Measurements from ENCODE around the gene TMIGD3. TPM values are rescaled to one million over a fixed set of nuclear protein-coding genes. Genes with fewer than 3 reads are reported as not detected.

Gene TMIGD3
- total and polyA plus RNA-seq, 5 donors from 2014 or later, result not detected

DNA sequence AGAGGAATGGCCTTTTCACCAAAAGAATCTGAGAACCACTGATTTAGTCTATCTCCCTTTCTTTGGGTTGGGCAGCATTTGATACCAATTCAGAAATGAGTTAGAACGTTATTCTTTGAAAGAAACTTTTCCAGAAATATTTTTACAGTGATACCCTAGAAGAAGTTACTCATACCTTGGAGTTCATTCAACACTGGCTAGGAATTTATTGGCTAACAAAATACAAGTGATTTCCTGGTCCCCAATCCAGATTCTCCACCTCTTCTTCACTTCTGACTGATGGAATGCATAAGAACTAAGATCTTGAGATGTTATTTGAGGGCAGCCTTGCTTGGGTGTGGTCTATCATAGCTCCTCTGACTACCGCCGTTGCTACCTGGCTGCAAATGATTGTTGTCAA lies 20.3 kb downstream of the TMIGD3 start:
- no peak overlapping the region for H3K27ac ChIP-seq (ENCODE audit: insufficient read depth, low read length, poor library complexity, severe bottlenecking)
- no peak for ATAC-seq (ENCODE audit: low read depth in 2 of 2)
- H3K27me3 Mint-ChIP-seq, result no peaks in the 10 kb centered on the region
- H3K36me3 ChIP-seq (ENCODE audit: control insufficient read depth, insufficient read depth, low read length), result no peaks in the 10 kb centered on the region
- H3K4me1 ChIP-seq (ENCODE audit: control insufficient read depth, insufficient read depth, low read length, poor library complexity, severe bottlenecking), result peaks cover 4% of the 10 kb centered on the region
- no peaks in the 10 kb centered on the region for H3K9me3 ChIP-seq (ENCODE audit: control insufficient read depth in 2 of 2, low read length in 2 of 2)
- DNase-seq, result no peak
- H3K36me3 Mint-ChIP-seq, result peaks cover 7% of the 10 kb centered on the region
- H3K27ac Mint-ChIP-seq, result peak overlapping the region in 1 of 3 donors; percentile 47
- no peak overlapping the region for H3K4me3 Mint-ChIP-seq
- no peak overlapping the region for H3K4me3 ChIP-seq (ENCODE audit: low read depth, low read length)
- H3K4me1 Mint-ChIP-seq, result peaks cover under 1 to 29% (median 8%) of the 10 kb centered on the region in 4 donors
- no peaks in the 10 kb centered on the region for H3K9me3 Mint-ChIP-seq
- no peaks in the 10 kb centered on the region for H3K27me3 ChIP-seq (ENCODE audit: control insufficient read depth, insufficient read depth, low read length)

- Histone ChIP-seq H3K27me3 (ENCODE audit: control insufficient read depth, insufficient read depth, low read length) (no peaks in the 10 kb centered on the region), H3K27ac (ENCODE audit: insufficient read depth, low read length, poor library complexity, severe bottlenecking) (no peak overlapping the region), H3K9me3 (ENCODE audit: control insufficient read depth in 2 of 2, low read length in 2 of 2) (no peaks in the 10 kb centered on the region), H3K4me1 (ENCODE audit: control insufficient read depth, insufficient read depth, low read length, poor library complexity, severe bottlenecking) (peaks cover 20% of the 10 kb centered on the region), H3K4me3 (ENCODE audit: low read depth, low read length) (no peak overlapping the region), H3K36me3 (ENCODE audit: control insufficient read depth, insufficient read depth, low read length) (no peaks in the 10 kb centered on the region)
- ATAC-seq (ENCODE audit: low read depth in 2 of 2) (peak; percentile 56 to 60), DNase-seq (peak; percentile 23 to 63 (median 40))
- Mint-ChIP-seq H3K4me1 (peaks cover 10 to 45% (median 20%) of the 10 kb centered on the region in 4 donors), H3K9me3 (peaks cover 0 to 2% (median 0%) of the 10 kb centered on the region in 7 donors), H3K36me3 (peaks cover 16% of the 10 kb centered on the region), H3K27ac (no peak overlapping the region), H3K27me3 (no peaks in the 10 kb centered on the region), H3K4me3 (no peak overlapping the region)
These were observed 21.8 kb downstream of the TMIGD3 start for GRCh38 chr1:111481387-111482221.

DNA sequence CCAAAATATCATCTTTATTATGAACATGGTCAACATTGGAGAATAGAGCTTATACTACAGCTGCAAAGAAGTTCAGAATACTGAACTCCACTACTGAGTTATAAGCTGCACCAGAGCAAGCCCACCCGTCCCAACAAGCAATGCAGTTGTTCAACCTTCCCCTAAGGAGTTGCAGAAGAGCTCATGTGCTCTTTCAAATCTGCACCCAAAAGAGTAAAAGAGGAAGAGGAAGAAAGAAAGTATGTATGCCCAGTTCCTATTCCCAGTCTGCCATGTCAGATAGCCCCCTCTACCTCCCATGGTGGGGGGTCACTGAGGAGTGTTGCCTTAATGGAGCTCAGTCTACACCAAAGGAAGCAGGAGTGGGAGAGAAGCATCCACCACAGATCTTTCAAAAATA lies 22.8 kb downstream of the TMIGD3 start:
- H3K27ac Mint-ChIP-seq, result no peak overlapping the region
- H3K4me1 Mint-ChIP-seq, result peaks cover 10 to 54% (median 29%) of the 10 kb centered on the region in 4 donors
- peaks cover 16% of the 10 kb centered on the region for H3K36me3 Mint-ChIP-seq
- no peaks in the 10 kb centered on the region for H3K27me3 ChIP-seq (ENCODE audit: control insufficient read depth, insufficient read depth, low read length)
- ATAC-seq (ENCODE audit: low read depth in 2 of 2) (no peak), DNase-seq (no peak)
- no peaks in the 10 kb centered on the region for H3K27me3 Mint-ChIP-seq
- no peaks in the 10 kb centered on the region for H3K36me3 ChIP-seq (ENCODE audit: control insufficient read depth, insufficient read depth, low read length)
- no peak overlapping the region for H3K4me3 Mint-ChIP-seq
- H3K4me3 ChIP-seq (ENCODE audit: low read depth, low read length), result no peak overlapping the region
- H3K9me3 ChIP-seq (ENCODE audit: control insufficient read depth in 2 of 2, low read length in 2 of 2), result no peaks in the 10 kb centered on the region
- peaks cover 0 to 2% (median 0%) of the 10 kb centered on the region in 7 donors for H3K9me3 Mint-ChIP-seq
- H3K27ac ChIP-seq (ENCODE audit: insufficient read depth, low read length, poor library complexity, severe bottlenecking), result no peak overlapping the region
- H3K4me1 ChIP-seq (ENCODE audit: control insufficient read depth, insufficient read depth, low read length, poor library complexity, severe bottlenecking), result peaks cover 29% of the 10 kb centered on the region

DNA sequence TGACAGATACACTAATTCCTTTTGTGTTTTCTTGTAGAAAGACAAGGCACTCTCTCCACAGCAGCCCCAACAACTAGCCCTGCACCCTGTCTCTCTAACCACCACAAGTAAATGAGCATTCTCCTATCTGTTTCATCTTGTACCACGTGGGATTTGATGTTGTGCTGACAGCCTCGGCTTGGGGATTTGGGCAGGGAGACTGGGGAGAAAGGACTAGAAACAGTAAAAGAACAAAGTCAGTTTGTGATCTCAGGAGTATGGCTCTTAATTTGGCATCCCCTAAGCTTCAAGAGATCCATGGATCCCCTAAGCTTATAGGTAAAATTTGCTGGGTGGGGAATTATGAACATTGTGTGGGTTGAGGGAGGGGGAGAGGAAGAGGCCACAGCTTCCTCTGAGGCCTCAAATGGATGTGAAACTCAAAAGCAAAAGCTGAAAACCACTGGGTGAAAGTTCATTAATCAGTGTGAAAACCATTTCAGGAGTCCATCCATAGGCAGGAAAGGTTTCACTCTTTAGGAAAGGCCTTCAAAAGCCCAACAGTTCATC lies 26.6 kb downstream of the TMIGD3 start:
- peaks cover 13 to 70% (median 48%) of the 10 kb centered on the region in 4 donors for H3K4me1 Mint-ChIP-seq
- Histone ChIP-seq H3K36me3 (ENCODE audit: control insufficient read depth, insufficient read depth, low read length) (no peaks in the 10 kb centered on the region), H3K27me3 (ENCODE audit: control insufficient read depth, insufficient read depth, low read length) (no peaks in the 10 kb centered on the region), H3K9me3 (ENCODE audit: control insufficient read depth in 2 of 2, low read length in 2 of 2) (no peaks in the 10 kb centered on the region), H3K4me3 (ENCODE audit: low read depth, low read length) (peak overlapping the region; percentile 68), H3K27ac (ENCODE audit: insufficient read depth, low read length, poor library complexity, severe bottlenecking) (peak overlapping the region; percentile 71), H3K4me1 (ENCODE audit: control insufficient read depth, insufficient read depth, low read length, poor library complexity, severe bottlenecking) (peaks cover 60% of the 10 kb centered on the region)
- peaks cover 22% of the 10 kb centered on the region for H3K36me3 Mint-ChIP-seq
- DNase-seq, result peak; percentile 6 to 84 (median 71)
- H3K4me3 Mint-ChIP-seq, result peak overlapping the region; percentile 62 to 91 (median 83)
- peaks cover 0 to 2% (median 0%) of the 10 kb centered on the region in 7 donors for H3K9me3 Mint-ChIP-seq
- H3K27ac Mint-ChIP-seq, result peak overlapping the region; percentile 89 to 99 (median 93)
- ATAC-seq (ENCODE audit: low read depth in 2 of 2), result peak; percentile 66 to 71
- no peaks in the 10 kb centered on the region for H3K27me3 Mint-ChIP-seq

GRCh38 chr1:111476214-111476613 lies 27.2 kb downstream of the TMIGD3 start:
- H3K27ac ChIP-seq (ENCODE audit: insufficient read depth, low read length, poor library complexity, severe bottlenecking), result peak overlapping the region; percentile 71
- H3K4me3 ChIP-seq (ENCODE audit: low read depth, low read length), result peak overlapping the region; percentile 68
- peaks cover 0 to 2% (median 0%) of the 10 kb centered on the region in 7 donors for H3K9me3 Mint-ChIP-seq
- no peaks in the 10 kb centered on the region for H3K27me3 Mint-ChIP-seq
- H3K27me3 ChIP-seq (ENCODE audit: control insufficient read depth, insufficient read depth, low read length), result no peaks in the 10 kb centered on the region
- ATAC-seq (ENCODE audit: low read depth in 2 of 2) (no peak), DNase-seq (no peak)
- H3K4me3 Mint-ChIP-seq, result peak overlapping the region; percentile 62 to 91 (median 83)
- H3K36me3 Mint-ChIP-seq, result peaks cover 22% of the 10 kb centered on the region
- H3K27ac Mint-ChIP-seq, result peak overlapping the region; percentile 89 to 99 (median 93)
- H3K4me1 ChIP-seq (ENCODE audit: control insufficient read depth, insufficient read depth, low read length, poor library complexity, severe bottlenecking), result peaks cover 66% of the 10 kb centered on the region
- H3K9me3 ChIP-seq (ENCODE audit: control insufficient read depth in 2 of 2, low read length in 2 of 2), result no peaks in the 10 kb centered on the region
- peaks cover 13 to 67% (median 48%) of the 10 kb centered on the region in 4 donors for H3K4me1 Mint-ChIP-seq
- H3K36me3 ChIP-seq (ENCODE audit: control insufficient read depth, insufficient read depth, low read length), result no peaks in the 10 kb centered on the region

- Histone ChIP-seq H3K36me3 (ENCODE audit: control insufficient read depth, insufficient read depth, low read length) (no peaks in the 10 kb centered on the region), H3K27me3 (ENCODE audit: control insufficient read depth, insufficient read depth, low read length) (no peaks in the 10 kb centered on the region), H3K9me3 (ENCODE audit: control insufficient read depth in 2 of 2, low read length in 2 of 2) (no peaks in the 10 kb centered on the region), H3K4me3 (ENCODE audit: low read depth, low read length) (peak overlapping the region; percentile 68), H3K4me1 (ENCODE audit: control insufficient read depth, insufficient read depth, low read length, poor library complexity, severe bottlenecking) (peaks cover 71% of the 10 kb centered on the region), H3K27ac (ENCODE audit: insufficient read depth, low read length, poor library complexity, severe bottlenecking) (peak overlapping the region; percentile 71)
- Mint-ChIP-seq H3K9me3 (peaks cover 0 to 2% (median 0%) of the 10 kb centered on the region in 7 donors), H3K27ac (peak overlapping the region; percentile 89 to 99 (median 93)), H3K36me3 (peaks cover 22% of the 10 kb centered on the region), H3K27me3 (no peaks in the 10 kb centered on the region), H3K4me3 (peak overlapping the region; percentile 62 to 91 (median 82)), H3K4me1 (peaks cover 13 to 66% (median 48%) of the 10 kb centered on the region in 4 donors)
- DNase-seq (peak in 1 of 3 donors; percentile 37), ATAC-seq (ENCODE audit: low read depth in 2 of 2) (no peak)
These were observed 27.7 kb downstream of the TMIGD3 start for GRCh38 chr1:111475701-111476100.

DNA sequence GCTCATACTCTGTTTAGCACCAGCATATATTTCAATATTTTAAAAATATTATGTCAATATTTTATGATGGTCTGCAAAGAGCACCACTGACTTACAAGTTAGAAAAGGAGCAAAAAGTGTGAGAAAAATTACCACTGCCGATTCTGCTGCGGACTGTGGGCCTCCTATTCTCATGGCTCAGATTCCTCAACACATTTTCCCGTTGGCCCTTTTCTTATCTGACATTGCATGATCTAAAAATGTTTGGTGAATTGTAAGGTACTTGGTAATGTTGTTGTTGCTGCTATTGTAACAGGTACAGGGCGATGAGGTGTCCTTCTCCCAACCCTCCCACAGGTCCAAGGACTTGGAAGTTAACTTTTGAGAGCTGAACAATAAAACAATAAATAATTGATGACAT lies 28.9 kb downstream of the TMIGD3 start:
- peaks cover 13 to 63% (median 46%) of the 10 kb centered on the region in 4 donors for H3K4me1 Mint-ChIP-seq
- no peaks in the 10 kb centered on the region for H3K27me3 ChIP-seq (ENCODE audit: control insufficient read depth, insufficient read depth, low read length)
- H3K4me1 ChIP-seq (ENCODE audit: control insufficient read depth, insufficient read depth, low read length, poor library complexity, severe bottlenecking), result peaks cover 82% of the 10 kb centered on the region
- peaks cover 0 to 2% (median 0%) of the 10 kb centered on the region in 7 donors for H3K9me3 Mint-ChIP-seq
- H3K36me3 Mint-ChIP-seq, result peaks cover 22% of the 10 kb centered on the region
- no peaks in the 10 kb centered on the region for H3K9me3 ChIP-seq (ENCODE audit: control insufficient read depth in 2 of 2, low read length in 2 of 2)
- no peak for ATAC-seq (ENCODE audit: low read depth in 2 of 2)
- no peak for DNase-seq
- H3K4me3 ChIP-seq (ENCODE audit: low read depth, low read length), result peak overlapping the region; percentile 68
- H3K27ac ChIP-seq (ENCODE audit: insufficient read depth, low read length, poor library complexity, severe bottlenecking), result peak overlapping the region; percentile 67
- H3K27me3 Mint-ChIP-seq, result no peaks in the 10 kb centered on the region
- no peaks in the 10 kb centered on the region for H3K36me3 ChIP-seq (ENCODE audit: control insufficient read depth, insufficient read depth, low read length)
- H3K4me3 Mint-ChIP-seq, result peak overlapping the region; percentile 62 to 94 (median 90)
- H3K27ac Mint-ChIP-seq, result peak overlapping the region in 2 of 3 donors; percentile 93 to 96

All from CD4-positive, CD25-positive, alpha-beta regulatory T cell (primary cell).